CD8-positive, alpha-beta memory T cell (primary cell): Measurements from ENCODE around the gene CDK6. TPM values are rescaled to one million over a fixed set of nuclear protein-coding genes. Genes with fewer than 3 reads are reported as not detected.

ENCODE experiments used
- CTCF ChIA-PET: fragments of 350-600 bp; sonication (Branson Sonifier 250); formaldehyde crosslinking; loops from one replicate; lab custom pipeline; 2021; ENCODE audit warnings: antibody characterized with exemption; lab: Charles Lee
- POLR2A ChIA-PET: fragments of 350-600 bp; sonication (Branson Sonifier 250); formaldehyde crosslinking; loops from one replicate; lab custom pipeline; 2021; ENCODE audit warnings: antibody characterized with exemption; lab: Charles Lee
- DNase-seq, 5 donors: peaks; one replicate each; pipeline versions ENCODE4 v3.0.0 to v3.0.0-alpha.2; 2020 to 2022; ENCODE audit warnings: mixed read lengths in 1 of 5
- H3K27ac ChIP-seq: one replicate; pipeline ENCODE4 v1.7.0; 2013; ENCODE audit warnings: low read depth, mild to moderate bottlenecking, low read length, moderate library complexity
- H3K27me3 ChIP-seq: 2 replicates; pipeline ENCODE4 v1.7.0; 2013; ENCODE audit warnings: low read length, mild to moderate bottlenecking; ENCODE audit not compliant: insufficient read depth, poor library complexity, severe bottlenecking
- H3K36me3 ChIP-seq: 2 replicates; pipeline ENCODE4 v1.7.0; 2013; ENCODE audit warnings: mild to moderate bottlenecking, low read length, moderate library complexity; ENCODE audit not compliant: insufficient read depth
- H3K4me1 ChIP-seq: 2 replicates; pipeline ENCODE4 v1.7.0; 2013; ENCODE audit warnings: mild to moderate bottlenecking, low read length, moderate library complexity; ENCODE audit not compliant: insufficient read depth
- H3K4me3 ChIP-seq: 2 replicates; pipeline ENCODE4 v1.7.0; 2013; ENCODE audit warnings: mild to moderate bottlenecking, low read length
- H3K9me3 ChIP-seq: 2 replicates; pipeline ENCODE4 v1.7.0; 2013; ENCODE audit warnings: mild to moderate bottlenecking, low read length
- H3K27ac Mint-ChIP-seq, 8 donors: one replicate each; pipeline ENCODE4 v1.8.0; 2020 to 2021; ENCODE audit warnings: mixed read lengths in 8 of 8, mild to moderate bottlenecking in 6 of 8, inconsistent platforms in 3 of 8, moderate library complexity in 3 of 8
- H3K27me3 Mint-ChIP-seq, 2 donors: one replicate each; pipeline ENCODE4 v1.8.0; 2020 to 2021; ENCODE audit warnings: mixed read lengths in 2 of 2, mild to moderate bottlenecking in 1 of 2, moderate library complexity in 1 of 2
- H3K36me3 Mint-ChIP-seq, 3 donors: one replicate each; pipeline ENCODE4 v1.8.0; 2020 to 2021; ENCODE audit warnings: mixed read lengths in 3 of 3, inconsistent platforms in 1 of 3, mild to moderate bottlenecking in 1 of 3
- H3K4me1 Mint-ChIP-seq, 3 donors: one replicate each; pipeline ENCODE4 v1.8.0; 2020 to 2021; ENCODE audit warnings: mixed read lengths in 3 of 3, inconsistent platforms in 1 of 3, mild to moderate bottlenecking in 1 of 3
- H3K4me3 Mint-ChIP-seq, 7 donors: one replicate each; pipeline ENCODE4 v1.8.0; 2020 to 2021; ENCODE audit warnings: mixed read lengths in 7 of 7, mild to moderate bottlenecking in 6 of 7, moderate library complexity in 4 of 7, inconsistent platforms in 2 of 7
- H3K9me3 Mint-ChIP-seq, 5 donors: one replicate each; pipeline ENCODE4 v1.8.0; 2020 to 2022; ENCODE audit warnings: mixed read lengths in 5 of 5, mild to moderate bottlenecking in 3 of 5, moderate library complexity in 2 of 5, inconsistent platforms in 1 of 5
- polyA plus RNA-seq: library from polyadenylated mRNA; unstranded; fragments of 300-500 nt; fragmentation: Illumina TruSeq; gene quantifications from one replicate; pipeline ENCODE4 v1.2.3, GENCODE V29; 2021
- total RNA-seq, 2 experiments: library from RNA; stranded (reverse); gene quantifications; one replicate each; pipeline ENCODE4 v1.2.3, GENCODE V29; 2021

Gene CDK6
- total and polyA plus RNA-seq, 3 experiments from 2014 or later, result 20.7 to 235 (median 231) TPM

- Mint-ChIP-seq H3K4me3 (no peak overlapping the region), H3K36me3 (no peaks in the 10 kb centered on the region), H3K4me1 (no peaks in the 10 kb centered on the region), H3K27ac (no peak overlapping the region), H3K27me3 (peaks cover 2 to 7% of the 10 kb centered on the region in 2 donors), H3K9me3 (no peaks in the 10 kb centered on the region)
- H3K27ac ChIP-seq, result no peak overlapping the region
- no peak for DNase-seq
- H3K9me3 ChIP-seq, result no peaks in the 10 kb centered on the region
- POLR2A ChIA-PET, result no interaction called here
- no peak overlapping the region for H3K4me3 ChIP-seq
- no peaks in the 10 kb centered on the region for H3K27me3 ChIP-seq
- no peaks in the 10 kb centered on the region for H3K4me1 ChIP-seq
- CTCF ChIA-PET, result no interaction called here
- H3K36me3 ChIP-seq, result no peaks in the 10 kb centered on the region
Observed at GRCh38 chr7:92856436-92856835, 20.1 kb upstream of the CDK6 start.

DNA sequence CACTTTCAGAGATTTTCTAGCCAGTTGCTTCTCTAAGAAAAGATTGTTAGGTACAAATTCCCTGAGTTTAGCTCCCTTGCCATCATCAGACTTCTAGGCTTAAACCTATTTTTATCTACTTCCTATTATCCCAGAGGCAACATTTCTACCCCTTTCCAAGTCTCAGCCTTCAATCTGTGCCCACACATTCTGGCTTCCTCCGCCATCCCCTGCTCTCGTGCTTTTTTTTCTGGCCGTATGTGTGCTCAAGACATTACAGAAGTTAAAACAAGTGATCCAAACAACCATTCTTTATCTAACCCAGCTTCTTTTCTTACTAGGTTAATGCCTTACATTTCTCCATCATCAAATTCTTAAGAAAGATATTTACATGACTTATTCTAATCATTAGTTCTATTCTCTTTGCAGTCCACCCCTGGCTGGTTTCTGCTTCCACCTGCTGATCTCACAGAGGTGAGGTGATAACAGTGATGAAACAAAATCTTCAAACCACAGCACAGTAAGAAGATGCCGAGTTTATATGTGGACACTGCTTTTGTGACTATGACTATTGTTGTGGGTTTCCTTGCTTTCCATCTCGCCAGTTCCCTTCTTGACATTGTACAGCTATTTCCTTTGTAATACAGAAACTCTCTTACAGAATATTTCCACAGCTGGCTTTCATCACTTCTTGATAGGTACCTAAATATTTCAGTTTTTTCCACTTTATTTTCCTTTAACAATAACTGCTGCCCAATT lies 18.3 kb upstream of the CDK6 start:
- peaks cover 2 to 7% of the 10 kb centered on the region in 2 donors for H3K27me3 Mint-ChIP-seq
- H3K4me3 ChIP-seq, result no peak overlapping the region
- no peaks in the 10 kb centered on the region for H3K4me1 ChIP-seq
- H3K9me3 Mint-ChIP-seq, result no peaks in the 10 kb centered on the region
- POLR2A ChIA-PET, result no interaction called here
- no peaks in the 10 kb centered on the region for H3K4me1 Mint-ChIP-seq
- no peak for DNase-seq
- H3K27ac ChIP-seq, result no peak overlapping the region
- no peak overlapping the region for H3K4me3 Mint-ChIP-seq
- H3K36me3 ChIP-seq, result no peaks in the 10 kb centered on the region
- H3K27ac Mint-ChIP-seq, result no peak overlapping the region
- no peaks in the 10 kb centered on the region for H3K9me3 ChIP-seq
- no peaks in the 10 kb centered on the region for H3K27me3 ChIP-seq
- H3K36me3 Mint-ChIP-seq, result no peaks in the 10 kb centered on the region
- CTCF ChIA-PET, result interaction anchor here (1.4 kb wide), 1 partner anchor 22 kb away, joined by 3 read pairs; no protein-coding TSS in a partner anchor

DNA sequence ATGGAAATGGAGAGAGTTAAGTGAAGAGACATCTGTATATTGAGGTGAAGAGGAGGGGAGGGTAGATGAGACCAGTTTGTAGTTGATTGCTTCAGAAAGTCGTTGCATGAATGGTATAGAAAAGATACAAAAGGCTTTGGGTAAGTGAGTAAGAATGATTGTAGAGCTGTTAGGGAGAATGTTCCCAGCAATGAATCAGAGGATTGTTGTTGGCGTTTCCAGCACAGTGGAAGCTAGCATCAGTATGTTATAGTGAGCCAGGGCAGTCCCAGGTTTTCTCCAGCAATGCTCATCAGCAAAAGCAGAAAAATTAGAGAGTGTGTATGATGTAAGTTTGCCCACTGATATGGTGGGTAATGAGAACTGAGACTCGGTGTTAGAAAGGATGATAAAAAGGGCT lies 15.4 kb upstream of the CDK6 start:
- DNase-seq, result no peak
- peaks cover 0 to 5% (median 2%) of the 10 kb centered on the region in 3 donors for H3K4me1 Mint-ChIP-seq
- CTCF ChIA-PET, result no interaction called here
- POLR2A ChIA-PET, result no interaction called here
- H3K27me3 Mint-ChIP-seq, result peaks cover 0 to 9% of the 10 kb centered on the region in 2 donors
- no peaks in the 10 kb centered on the region for H3K36me3 ChIP-seq
- no peak overlapping the region for H3K27ac ChIP-seq
- H3K36me3 Mint-ChIP-seq, result no peaks in the 10 kb centered on the region
- H3K27me3 ChIP-seq, result no peaks in the 10 kb centered on the region
- no peak overlapping the region for H3K4me3 Mint-ChIP-seq
- H3K9me3 ChIP-seq, result no peaks in the 10 kb centered on the region
- H3K27ac Mint-ChIP-seq, result no peak overlapping the region
- H3K4me3 ChIP-seq, result no peak overlapping the region
- no peaks in the 10 kb centered on the region for H3K9me3 Mint-ChIP-seq
- no peaks in the 10 kb centered on the region for H3K4me1 ChIP-seq

DNA sequence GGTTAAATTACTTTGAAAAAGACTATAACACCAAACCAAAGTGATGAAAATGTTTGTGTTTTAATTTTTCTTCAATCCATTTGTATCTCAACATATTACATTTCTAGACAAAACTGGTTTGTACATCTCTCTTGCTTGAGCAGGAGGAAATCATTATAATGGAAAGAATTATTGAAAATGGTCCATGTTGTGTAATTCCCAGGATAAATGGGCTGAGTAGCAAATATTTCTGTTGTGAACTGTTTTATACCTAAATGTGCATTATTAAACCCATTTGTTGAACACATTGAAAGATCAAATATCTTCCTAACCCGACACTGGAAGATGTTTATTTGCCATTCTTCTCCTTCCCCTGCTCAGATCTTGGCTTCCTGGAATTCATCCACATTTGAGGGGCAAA lies 14.1 kb upstream of the CDK6 start:
- POLR2A ChIA-PET, result no interaction called here
- H3K4me3 Mint-ChIP-seq, result no peak overlapping the region
- Histone ChIP-seq H3K4me3 (no peak overlapping the region), H3K9me3 (no peaks in the 10 kb centered on the region), H3K27ac (no peak overlapping the region), H3K27me3 (no peaks in the 10 kb centered on the region), H3K36me3 (no peaks in the 10 kb centered on the region), H3K4me1 (no peaks in the 10 kb centered on the region)
- CTCF ChIA-PET, result interaction anchor here (1.0 kb wide), 1 partner anchor 18 kb away, joined by 3 read pairs; no protein-coding TSS in a partner anchor
- H3K27ac Mint-ChIP-seq, result no peak overlapping the region
- no peaks in the 10 kb centered on the region for H3K36me3 Mint-ChIP-seq
- H3K27me3 Mint-ChIP-seq, result peaks cover 0 to 5% of the 10 kb centered on the region in 2 donors
- H3K9me3 Mint-ChIP-seq, result no peaks in the 10 kb centered on the region
- H3K4me1 Mint-ChIP-seq, result peaks cover 0 to 5% (median 2%) of the 10 kb centered on the region in 3 donors
- DNase-seq, result no peak

- ChIA-PET POLR2A (no interaction called here), CTCF (no interaction called here)
- Mint-ChIP-seq H3K9me3 (no peaks in the 10 kb centered on the region), H3K4me3 (peak overlapping the region in 1 of 7 donors; percentile 4), H3K27ac (no peak overlapping the region), H3K27me3 (peaks cover 0 to 5% of the 10 kb centered on the region in 2 donors), H3K4me1 (peaks cover 0 to 5% (median 2%) of the 10 kb centered on the region in 3 donors), H3K36me3 (no peaks in the 10 kb centered on the region)
- no peak for DNase-seq
- H3K27ac ChIP-seq, result no peak overlapping the region
- no peak overlapping the region for H3K4me3 ChIP-seq
- no peaks in the 10 kb centered on the region for H3K36me3 ChIP-seq
- no peaks in the 10 kb centered on the region for H3K9me3 ChIP-seq
- H3K4me1 ChIP-seq, result no peaks in the 10 kb centered on the region
- no peaks in the 10 kb centered on the region for H3K27me3 ChIP-seq
Observed at GRCh38 chr7:92849322-92849721, 12.9 kb upstream of the CDK6 start.

DNA sequence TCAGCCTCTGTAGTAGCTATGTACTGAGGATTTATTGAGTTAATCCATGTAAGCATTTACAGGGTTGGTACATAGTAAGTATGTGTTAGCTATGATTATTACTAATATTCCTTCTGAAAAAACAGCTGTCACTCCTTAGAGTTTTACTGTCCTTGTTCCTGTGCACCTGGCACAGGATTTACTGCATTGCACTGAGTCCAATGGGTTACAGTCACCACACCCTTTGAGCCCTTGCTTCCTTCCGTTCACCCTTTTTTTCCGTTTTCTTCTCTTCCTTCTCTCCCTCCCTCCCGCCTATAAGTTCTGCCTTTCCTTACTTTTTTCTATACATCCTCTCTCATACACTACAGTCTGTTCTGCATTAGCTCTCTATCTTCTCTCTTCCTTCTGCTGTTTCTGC lies 12.5 kb upstream of the CDK6 start:
- H3K36me3 ChIP-seq, result no peaks in the 10 kb centered on the region
- no peaks in the 10 kb centered on the region for H3K36me3 Mint-ChIP-seq
- no peak overlapping the region for H3K4me3 ChIP-seq
- no peak overlapping the region for H3K27ac Mint-ChIP-seq
- no peak for DNase-seq
- peaks cover 0 to 5% (median 2%) of the 10 kb centered on the region in 3 donors for H3K4me1 Mint-ChIP-seq
- H3K27me3 ChIP-seq, result no peaks in the 10 kb centered on the region
- H3K27ac ChIP-seq, result no peak overlapping the region
- ChIA-PET POLR2A (no interaction called here), CTCF (no interaction called here)
- peak overlapping the region in 1 of 7 donors; percentile 4 for H3K4me3 Mint-ChIP-seq
- H3K9me3 ChIP-seq, result no peaks in the 10 kb centered on the region
- H3K27me3 Mint-ChIP-seq, result peaks cover 0 to 5% of the 10 kb centered on the region in 2 donors
- H3K4me1 ChIP-seq, result no peaks in the 10 kb centered on the region
- H3K9me3 Mint-ChIP-seq, result no peaks in the 10 kb centered on the region

DNA sequence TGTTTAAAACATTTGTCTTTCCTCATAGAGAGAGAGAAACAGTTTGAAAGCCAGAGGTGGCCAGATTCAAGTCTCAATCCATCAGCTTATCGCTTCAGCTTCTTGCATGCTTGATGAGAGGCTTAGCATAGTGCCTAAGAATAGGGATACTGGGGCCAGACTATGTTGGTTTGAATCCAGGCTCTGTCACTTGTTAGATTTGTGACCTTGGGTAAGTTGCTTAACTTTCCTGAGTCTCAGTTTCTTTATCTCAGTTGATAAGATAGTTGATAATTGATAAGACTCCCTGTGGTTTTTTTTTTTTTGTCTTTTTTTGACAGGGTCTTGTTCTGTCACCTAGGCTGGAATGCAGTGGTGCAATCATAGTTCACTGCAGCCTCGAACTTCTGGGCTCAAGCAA lies 12.1 kb upstream of the CDK6 start:
- H3K9me3 ChIP-seq, result no peaks in the 10 kb centered on the region
- Mint-ChIP-seq H3K27me3 (peaks cover 0 to 5% of the 10 kb centered on the region in 2 donors), H3K27ac (no peak overlapping the region), H3K9me3 (no peaks in the 10 kb centered on the region), H3K36me3 (no peaks in the 10 kb centered on the region), H3K4me1 (peaks cover 0 to 5% (median 2%) of the 10 kb centered on the region in 3 donors), H3K4me3 (no peak overlapping the region)
- ChIA-PET POLR2A (no interaction called here), CTCF (no interaction called here)
- no peak overlapping the region for H3K4me3 ChIP-seq
- no peak for DNase-seq
- H3K36me3 ChIP-seq, result no peaks in the 10 kb centered on the region
- no peak overlapping the region for H3K27ac ChIP-seq
- H3K27me3 ChIP-seq, result no peaks in the 10 kb centered on the region
- no peaks in the 10 kb centered on the region for H3K4me1 ChIP-seq

- Mint-ChIP-seq H3K27ac (no peak overlapping the region), H3K36me3 (no peaks in the 10 kb centered on the region), H3K4me1 (peaks cover 0 to 5% (median 2%) of the 10 kb centered on the region in 3 donors), H3K27me3 (peaks cover 0 to 5% of the 10 kb centered on the region in 2 donors), H3K4me3 (no peak overlapping the region), H3K9me3 (no peaks in the 10 kb centered on the region)
- no peak for DNase-seq
- Histone ChIP-seq H3K4me1 (no peaks in the 10 kb centered on the region), H3K27ac (no peak overlapping the region), H3K4me3 (no peak overlapping the region), H3K36me3 (no peaks in the 10 kb centered on the region), H3K27me3 (no peaks in the 10 kb centered on the region), H3K9me3 (no peaks in the 10 kb centered on the region)
- ChIA-PET POLR2A (no interaction called here), CTCF (no interaction called here)
Observed at GRCh38 chr7:92847305-92847704, 10.9 kb upstream of the CDK6 start.
